M059J (cell line): ENCODE data around the gene GNG13. TPM values are rescaled to one million over a fixed set of nuclear protein-coding genes. Genes with fewer than 3 reads are reported as not detected.

Source experiments
- DNase-seq: peaks from one replicate; pipeline ENCODE4 v3.0.0-alpha.2; 2012; ENCODE audit warnings: low read depth
- total RNA-seq: library from RNA; depleted of rRNA; stranded (reverse); fragments of >200 nt; shearing (Covaris generic); gene quantifications from 2 replicates; pipeline ENCODE4 v1.2.3, GENCODE V29; 2014

The GNG13 gene
- total RNA-seq, 1 experiment from 2014 or later: not detected

- DNase-seq: no peak
These were observed 13.4 kb upstream of the GNG13 start for GRCh38 chr16:813916-814412.

- DNase-seq: no peak
These were observed 12.8 kb upstream of the GNG13 start for GRCh38 chr16:813204-813915.

GRCh38 chr16:808085-808386 lies 7.5 kb upstream of the GNG13 start:
- DNase-seq: no peak

- peak; percentile 91 for DNase-seq
These were observed 7.0 kb upstream of the GNG13 start for GRCh38 chr16:807347-808084.

GRCh38 chr16:805474-805873 lies 4.9 kb upstream of the GNG13 start:
- DNase-seq: no peak

GRCh38 chr16:804193-805048 lies 3.9 kb upstream of the GNG13 start:
- peak; percentile 46 for DNase-seq

- no peak for DNase-seq
These were observed 3.2 kb upstream of the GNG13 start for GRCh38 chr16:803754-804080.

GRCh38 chr16:802914-803753 lies 2.6 kb upstream of the GNG13 start:
- DNase-seq: no peak

GRCh38 chr16:802461-802860 lies 1.9 kb upstream of the GNG13 start:
- no peak for DNase-seq

GRCh38 chr16:801584-802363 lies 1.2 kb upstream of the GNG13 start:
- DNase-seq: no peak

GRCh38 chr16:800834-801511 lies 439 bp upstream of the GNG13 start:
- DNase-seq: no peak

- DNase-seq: peak; percentile 30
These were observed 1.2 kb downstream of the GNG13 start for GRCh38 chr16:799111-799947.

GRCh38 chr16:798666-799065 lies 1.9 kb downstream of the GNG13 start:
- no peak for DNase-seq

GRCh38 chr16:797686-798085 lies 2.8 kb downstream of the GNG13 start:
- DNase-seq: no peak

- no peak for DNase-seq
These were observed 3.5 kb downstream of the GNG13 start for GRCh38 chr16:797120-797420.

GRCh38 chr16:796296-797119 lies 4.0 kb downstream of the GNG13 start:
- no peak for DNase-seq

- DNase-seq: no peak
These were observed 4.8 kb downstream of the GNG13 start for GRCh38 chr16:795580-796229.

GRCh38 chr16:794853-795466 lies 5.6 kb downstream of the GNG13 start:
- DNase-seq: no peak
